SU-DHL-6 (cell line): Measurements from ENCODE around the gene SETBP1.

Experiments
- H2AFZ ChIP-seq: fragments of 200-600 bp; sonication (generic); 2 replicates; pipeline ENCODE4 v1.6.1; 2014; ENCODE audit warnings: low read depth, mild to moderate bottlenecking, moderate library complexity, mixed read lengths, antibody characterized with exemption, low read length; ENCODE audit not compliant: severe bottlenecking
- H3F3A ChIP-seq: fragments of 200-600 bp; shearing (Covaris generic); 2 replicates; pipeline ENCODE4 v1.6.0; 2016; ENCODE audit warnings: antibody characterized with exemption, mild to moderate bottlenecking; ENCODE audit not compliant: insufficient read depth
- H3K27ac ChIP-seq: fragments of 200-600 bp; sonication (generic); 2 replicates; pipeline ENCODE4 v1.5.1; 2016; ENCODE audit warnings: low read depth, mild to moderate bottlenecking, low read length, moderate library complexity, mixed read lengths
- H3K27me3 ChIP-seq: fragments of 200-600 bp; sonication (generic), shearing (Covaris generic); 2 replicates; pipeline ENCODE4 v1.6.0; 2014; ENCODE audit warnings: mild to moderate bottlenecking, low read length
- H3K36me3 ChIP-seq: fragments of 200-600 bp; sonication (generic); 2 replicates; pipeline ENCODE4 v1.6.1; 2014; ENCODE audit warnings: mild to moderate bottlenecking, low read length, mixed read lengths
- H3K4me2 ChIP-seq: fragments of 300-600, 200-600 bp; shearing (Covaris generic), sonication (generic); 2 replicates; pipeline ENCODE4 v1.6.0; 2014; ENCODE audit warnings: low read length, low read depth, mild to moderate bottlenecking; ENCODE audit not compliant: poor library complexity, severe bottlenecking
- H3K4me3 ChIP-seq: fragments of 200-600 bp; sonication (generic); 2 replicates; pipeline ENCODE4 v1.5.1; 2014; ENCODE audit warnings: antibody characterized with exemption, low read length, mild to moderate bottlenecking, mixed read lengths; ENCODE audit not compliant: insufficient read depth, poor library complexity, severe bottlenecking
- H3K79me2 ChIP-seq: fragments of 200-600 bp; sonication (generic); 2 replicates; pipeline ENCODE4 v1.6.1; 2014; ENCODE audit warnings: mild to moderate bottlenecking, low read length, moderate library complexity; ENCODE audit not compliant: insufficient read depth
- H3K9ac ChIP-seq: fragments of 200-600 bp; sonication (generic); 2 replicates; pipeline ENCODE4 v1.7.0; 2014; ENCODE audit warnings: mild to moderate bottlenecking, low read length
- H3K9me2 ChIP-seq: fragments of 200-600 bp; sonication (generic); replicated peaks from 2 replicates; pipeline ENCODE4 v1.6.1; 2014; ENCODE audit warnings: low read length; ENCODE audit not compliant: insufficient read depth
- H3K9me3 ChIP-seq: fragments of 200-600 bp; sonication (generic); 2 replicates; pipeline ENCODE4 v1.6.1; 2014; ENCODE audit warnings: low read length, mixed read lengths; ENCODE audit not compliant: insufficient read depth
- H4K20me1 ChIP-seq: fragments of 200-600 bp; sonication (generic); 2 replicates; pipeline ENCODE4 v1.6.1; 2014; ENCODE audit warnings: low read depth, mild to moderate bottlenecking, antibody characterized with exemption, low read length, moderate library complexity, mixed read lengths
- CTCF ChIP-seq: fragments of 200-600 bp; sonication (generic); IDR thresholded peaks from one replicate; pipeline ENCODE4 v1.5.1; 2017; ENCODE audit warnings: antibody characterized with exemption, mild to moderate bottlenecking, low read length, moderate library complexity; ENCODE audit not compliant: insufficient read depth, poor library complexity, severe bottlenecking
- EZH2phosphoT487 ChIP-seq: fragments of 200-600 bp; sonication (generic), shearing (Covaris generic); conservative IDR thresholded peaks from 2 replicates; pipeline ENCODE4 v1.6.1; 2018; ENCODE audit warnings: mild to moderate bottlenecking, antibody characterized with exemption, low read length, moderate library complexity, mixed read lengths

Gene SETBP1

GRCh38 chr18:44786688-44787087 lies 106.0 kb downstream of the SETBP1 start:
- no peaks in the 10 kb centered on the region for H3K27me3 ChIP-seq
- no peaks in the 10 kb centered on the region for H3K36me3 ChIP-seq
- no peak overlapping the region for H3K27ac ChIP-seq
- no peaks in the 10 kb centered on the region for H4K20me1 ChIP-seq
- no peak overlapping the region for H3K4me2 ChIP-seq
- H3K9ac ChIP-seq = no peak overlapping the region
- no peak overlapping the region for H2AFZ ChIP-seq
- H3K79me2 ChIP-seq = no peaks in the 10 kb centered on the region
- H3K9me3 ChIP-seq = no peaks in the 10 kb centered on the region
- no peaks in the 10 kb centered on the region for H3F3A ChIP-seq
- no peak overlapping the region for H3K4me3 ChIP-seq
- TF ChIP-seq CTCF (no peak), EZH2phosphoT487 (no peak)
- no peaks in the 10 kb centered on the region for H3K9me2 ChIP-seq

GRCh38 chr18:44788334-44788733 lies 107.6 kb downstream of the SETBP1 start:
- no peak overlapping the region for H3K27ac ChIP-seq
- no peak overlapping the region for H3K4me2 ChIP-seq
- H4K20me1 ChIP-seq = no peaks in the 10 kb centered on the region
- no peak overlapping the region for H2AFZ ChIP-seq
- no peak overlapping the region for H3K9ac ChIP-seq
- H3K36me3 ChIP-seq = no peaks in the 10 kb centered on the region
- H3K79me2 ChIP-seq = no peaks in the 10 kb centered on the region
- TF ChIP-seq EZH2phosphoT487 (no peak), CTCF (no peak)
- no peaks in the 10 kb centered on the region for H3K27me3 ChIP-seq
- no peaks in the 10 kb centered on the region for H3K9me2 ChIP-seq
- no peak overlapping the region for H3K4me3 ChIP-seq
- no peaks in the 10 kb centered on the region for H3K9me3 ChIP-seq
- no peaks in the 10 kb centered on the region for H3F3A ChIP-seq

GRCh38 chr18:44789710-44790109 lies 109.0 kb downstream of the SETBP1 start:
- no peak overlapping the region for H3K9ac ChIP-seq
- H3K4me3 ChIP-seq = no peak overlapping the region
- no peaks in the 10 kb centered on the region for H3K27me3 ChIP-seq
- H3K9me2 ChIP-seq = no peaks in the 10 kb centered on the region
- H4K20me1 ChIP-seq = no peaks in the 10 kb centered on the region
- H3K9me3 ChIP-seq = no peaks in the 10 kb centered on the region
- no peaks in the 10 kb centered on the region for H3K36me3 ChIP-seq
- no peaks in the 10 kb centered on the region for H3F3A ChIP-seq
- H2AFZ ChIP-seq = no peak overlapping the region
- no peak overlapping the region for H3K27ac ChIP-seq
- no peak for TF ChIP-seq CTCF
- no peak for TF ChIP-seq EZH2phosphoT487
- H3K4me2 ChIP-seq = no peak overlapping the region
- no peaks in the 10 kb centered on the region for H3K79me2 ChIP-seq
